GM19099 (cell line): ENCODE results near the gene LRMDA.

ENCODE experiments used
- POLR2A ChIP-seq: IDR thresholded peaks from 3 replicates; pipeline ENCODE4 v1.6.1; 2011; ENCODE audit warnings: low read depth; ENCODE audit not compliant: insufficient read length; ENCODE audit errors: extremely low read depth

LRMDA gene

DNA sequence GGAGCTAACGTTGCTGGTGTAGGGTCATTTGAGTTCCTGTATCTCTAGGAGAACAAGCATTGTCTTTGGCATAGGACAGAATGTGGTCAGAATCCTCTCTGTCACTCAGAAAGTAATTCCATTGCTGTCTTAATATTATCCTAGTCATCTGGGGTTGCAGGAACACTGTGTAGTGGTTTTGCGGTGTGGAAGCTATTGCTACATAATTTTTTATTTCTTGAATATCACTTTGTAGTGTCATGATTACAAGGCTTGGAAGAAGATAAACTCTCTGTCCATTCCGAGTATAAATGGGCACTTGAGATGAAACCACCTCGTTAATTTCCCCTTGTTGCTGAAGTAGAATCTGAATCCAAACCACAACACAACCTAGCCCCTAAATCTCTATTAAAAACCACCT, 919.2 kb downstream of the LRMDA start:
- TF ChIP-seq POLR2A: no peak

DNA sequence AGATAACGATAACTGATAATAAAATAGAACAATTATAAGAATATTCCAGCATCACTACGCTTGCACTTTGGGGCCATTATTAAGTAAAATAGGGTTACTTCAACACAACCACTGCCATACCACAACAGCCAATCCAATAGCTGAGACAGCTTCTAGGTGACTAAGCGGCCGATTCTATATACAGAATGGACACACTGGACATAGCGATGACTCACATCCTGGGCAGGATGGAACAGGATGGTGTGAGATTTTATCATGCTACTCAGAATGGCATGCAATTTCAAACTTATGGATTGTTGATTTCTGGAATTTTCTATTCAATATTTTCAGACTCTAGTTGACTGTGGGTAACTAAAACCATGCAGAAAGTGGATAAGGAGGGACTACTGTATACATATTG, 920.9 kb downstream of the LRMDA start:
- TF ChIP-seq POLR2A: no peak

DNA sequence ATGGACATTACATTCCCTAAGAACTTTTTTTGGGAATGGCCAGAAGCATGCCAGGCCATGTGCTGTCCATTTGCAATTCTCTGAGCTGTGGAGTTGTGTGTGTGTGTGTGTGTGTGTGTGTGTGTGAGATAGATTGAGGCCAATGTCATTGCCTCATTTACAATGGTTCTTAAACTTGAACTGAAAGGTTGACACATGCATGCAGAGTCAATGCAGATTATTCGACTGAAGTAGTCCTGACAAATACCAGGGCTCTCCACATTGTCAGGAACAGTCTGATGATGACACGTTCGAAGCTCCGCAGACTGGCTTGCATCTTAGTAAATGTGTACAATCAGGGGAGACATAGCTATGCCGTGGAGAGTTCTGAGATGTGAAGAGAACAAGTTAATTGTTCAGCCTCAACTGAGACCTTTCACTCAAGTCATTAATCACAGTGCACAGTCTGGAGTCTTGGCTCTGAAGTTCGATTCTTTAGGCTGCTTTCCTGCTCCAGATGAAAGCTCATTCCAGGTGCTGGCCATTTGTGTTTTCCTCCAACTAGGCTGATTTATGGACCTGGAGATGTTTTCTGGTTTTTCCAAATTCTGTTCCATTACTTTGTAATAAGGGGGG, 921.9 kb downstream of the LRMDA start:
- no peak for TF ChIP-seq POLR2A

DNA sequence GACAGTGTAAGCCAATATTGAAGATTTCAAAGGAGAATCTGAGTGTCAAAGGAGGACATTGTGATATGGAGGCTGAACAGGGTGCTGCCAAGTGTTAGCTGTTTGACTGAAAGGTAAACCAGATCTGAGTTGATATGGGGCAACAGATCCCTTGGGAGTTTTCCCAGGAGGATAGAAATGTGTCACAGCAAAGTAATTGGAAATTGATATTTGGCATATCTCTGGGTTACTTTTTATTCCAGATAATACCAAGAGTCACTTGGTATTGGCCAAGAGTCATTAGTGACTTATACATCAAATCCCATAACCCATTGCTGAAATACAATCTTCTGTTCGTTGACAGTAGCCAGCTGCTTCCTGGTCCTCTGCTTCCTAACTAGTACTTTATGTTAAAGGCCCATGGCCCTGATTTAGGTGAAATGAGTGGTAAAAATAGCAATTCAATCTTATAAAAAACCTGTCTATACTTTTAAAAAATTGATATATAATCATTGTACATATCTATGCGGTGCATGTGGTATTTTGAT, 922.9 kb downstream of the LRMDA start:
- no peak for TF ChIP-seq POLR2A

DNA sequence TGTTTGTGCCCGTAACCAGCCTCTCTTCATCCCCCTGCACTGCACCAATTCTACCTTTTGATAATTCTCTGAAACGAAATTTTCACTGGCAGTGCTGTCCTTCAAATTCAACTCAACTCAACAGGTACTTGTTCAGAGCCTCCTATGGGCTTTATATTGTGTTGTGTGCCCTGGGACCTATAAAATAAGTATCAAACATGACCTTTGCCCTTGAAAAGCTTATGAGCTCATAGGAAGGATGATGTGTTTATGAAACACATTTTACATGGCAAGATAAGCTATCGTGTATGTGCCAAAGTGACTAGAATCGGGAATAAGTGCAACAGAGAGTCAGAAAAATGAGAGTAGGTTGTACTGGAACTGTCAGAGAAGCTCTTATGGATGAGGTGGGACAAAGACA, 923.5 kb downstream of the LRMDA start:
- no peak for TF ChIP-seq POLR2A

DNA sequence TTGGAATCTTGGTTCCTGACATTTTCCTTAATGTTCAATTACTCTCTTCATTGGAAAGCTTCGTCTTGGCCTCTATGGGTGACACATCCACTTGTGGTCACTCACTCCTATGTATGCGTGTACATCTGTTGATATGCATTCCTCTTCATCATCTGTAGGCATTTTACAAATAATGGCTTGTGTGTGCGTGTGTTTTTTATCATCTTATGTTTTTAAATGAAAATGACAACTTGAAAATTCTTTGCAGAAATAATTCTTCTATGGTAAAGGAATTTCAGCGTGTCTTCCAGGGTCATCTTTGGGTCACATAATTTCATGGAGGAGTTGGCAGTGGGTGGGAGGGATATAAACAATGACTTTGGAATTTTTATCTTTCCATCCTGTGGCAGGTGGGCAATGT, 925.1 kb downstream of the LRMDA start:
- TF ChIP-seq POLR2A: no peak

DNA sequence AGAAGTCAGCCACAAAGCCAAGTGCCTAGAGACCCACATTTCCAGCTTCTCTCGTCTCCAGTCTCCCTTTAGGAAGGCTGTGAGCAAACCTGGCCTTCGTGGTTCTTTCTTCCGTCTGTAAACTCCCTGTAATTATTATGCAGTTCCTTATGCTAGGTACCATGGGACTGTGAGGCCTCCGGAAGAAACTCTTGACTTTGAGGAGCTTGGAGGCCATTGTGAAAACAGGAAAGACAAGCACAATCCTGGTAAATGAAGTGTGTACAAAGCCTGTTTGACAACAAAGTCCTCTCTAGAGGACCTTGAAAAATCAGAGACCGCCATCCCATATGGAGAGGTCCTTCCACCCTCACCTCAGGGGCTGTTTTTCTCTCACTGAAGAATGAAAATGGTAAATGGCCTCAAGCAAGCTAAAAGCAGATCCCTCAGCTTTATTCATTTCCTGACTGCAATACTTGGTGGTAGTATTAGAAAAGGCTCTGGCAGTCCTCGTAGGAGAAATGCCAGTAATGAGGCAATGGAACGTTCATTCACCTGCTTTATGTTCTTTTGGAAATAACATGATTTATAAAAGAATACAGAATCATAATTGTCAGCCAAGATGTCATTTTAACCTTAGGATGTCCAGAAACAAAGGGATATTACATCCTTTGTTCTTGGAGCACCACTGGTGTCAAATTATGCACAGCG, 926.4 kb downstream of the LRMDA start:
- TF ChIP-seq POLR2A: no peak

DNA sequence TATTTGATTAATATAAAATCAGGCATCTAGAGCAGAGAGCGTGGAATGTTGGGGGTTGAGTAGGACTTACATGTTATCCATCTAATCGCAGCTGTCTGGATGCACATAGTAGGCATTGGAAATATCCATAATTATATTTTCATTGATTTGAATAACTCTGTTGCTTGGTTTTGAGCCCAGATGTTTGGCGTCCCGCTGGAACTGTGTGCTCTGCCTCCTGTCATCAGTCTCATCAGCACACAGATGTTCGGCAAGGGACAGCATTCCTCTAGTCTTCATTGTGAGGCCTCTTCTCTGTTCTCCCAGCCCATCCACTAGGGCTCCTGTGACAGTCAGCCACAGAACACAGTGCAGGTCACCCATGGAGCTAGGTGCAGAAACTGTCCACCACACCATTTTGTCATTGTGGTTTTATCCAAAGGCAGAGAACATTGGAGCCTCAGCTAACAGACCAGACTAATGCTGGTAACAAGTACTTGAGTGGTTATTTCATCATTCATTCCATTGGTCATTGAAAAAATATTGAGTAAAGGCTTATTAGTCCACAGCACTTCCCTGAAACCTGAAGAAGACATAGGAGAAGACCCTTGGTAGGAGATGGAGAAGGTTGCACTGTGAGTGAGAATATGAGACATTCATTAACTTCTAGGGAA, 927.4 kb downstream of the LRMDA start:
- no peak for TF ChIP-seq POLR2A

DNA sequence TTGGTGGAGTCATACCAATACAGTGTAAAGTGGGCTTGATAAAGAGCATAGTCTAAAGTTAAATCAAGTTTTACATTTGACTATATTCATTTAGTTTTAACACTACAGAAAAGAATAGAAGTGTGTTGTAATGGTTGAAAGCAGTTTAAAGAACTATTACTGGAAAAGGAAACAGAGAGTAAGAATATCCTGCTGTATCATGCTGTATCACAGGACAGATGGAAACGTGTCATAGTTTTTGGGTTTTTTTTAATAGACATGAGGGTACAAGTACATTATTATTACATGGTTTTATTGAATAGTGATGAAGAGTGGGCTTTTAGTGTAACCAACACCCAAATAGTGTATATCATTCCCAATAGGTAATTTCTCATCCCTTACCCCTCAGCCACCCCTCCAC, 944.3 kb downstream of the LRMDA start:
- no peak for TF ChIP-seq POLR2A

DNA sequence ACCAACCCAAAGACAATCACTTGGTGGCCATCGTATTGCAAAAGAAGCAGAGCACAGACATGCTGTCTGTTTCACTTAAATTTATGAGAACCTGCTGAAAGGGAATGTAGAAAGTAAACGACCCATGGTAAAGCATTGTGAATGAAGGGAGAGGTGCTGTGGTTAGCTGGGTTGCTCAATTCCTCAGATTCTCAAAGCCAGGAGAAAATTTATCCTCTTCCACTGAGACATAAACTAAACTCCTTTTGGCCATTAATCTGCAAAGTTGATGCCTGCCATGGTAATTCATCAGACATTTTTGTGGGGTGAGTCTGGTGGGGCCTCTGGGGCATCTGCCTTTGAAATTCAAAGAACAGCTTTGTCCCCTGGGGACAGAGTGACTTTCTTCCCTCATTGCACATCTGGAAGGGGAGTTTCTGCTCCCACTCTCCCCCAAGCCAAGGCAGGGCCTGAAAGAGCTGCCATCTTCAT, 951.0 kb downstream of the LRMDA start:
- TF ChIP-seq POLR2A: no peak

DNA sequence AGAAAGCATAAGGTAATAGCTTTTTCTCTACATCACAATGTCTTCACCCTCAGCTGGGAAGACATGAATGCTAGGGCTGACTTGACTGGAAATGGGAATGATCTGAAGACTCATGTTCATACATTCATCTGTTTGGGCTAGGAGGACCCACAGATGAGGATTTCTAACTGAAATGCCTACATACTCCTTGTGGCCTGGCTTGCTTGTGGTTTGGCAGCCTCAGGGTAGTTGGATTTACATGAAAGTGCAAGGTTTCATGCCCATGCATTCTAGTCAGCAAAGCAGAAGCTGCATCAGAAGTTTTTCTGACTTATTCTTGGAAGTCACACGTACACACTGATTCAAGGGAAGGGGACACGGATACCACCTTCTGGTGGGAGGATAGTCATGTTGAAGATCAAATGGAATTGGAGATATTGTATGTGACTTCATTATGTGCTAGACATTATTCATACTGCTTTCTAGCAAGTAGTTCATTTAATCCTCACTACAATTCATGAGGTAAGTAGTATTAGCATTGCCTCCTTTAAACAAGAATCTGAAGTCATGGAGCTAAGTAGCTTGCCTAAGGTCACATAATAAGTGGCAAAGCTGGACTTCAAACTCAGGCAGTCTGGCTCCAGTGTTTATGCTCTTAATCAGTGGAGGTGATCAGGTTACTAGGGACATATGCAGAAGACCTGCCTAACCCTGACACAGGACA, 957.0 kb downstream of the LRMDA start:
- TF ChIP-seq POLR2A: no peak

DNA sequence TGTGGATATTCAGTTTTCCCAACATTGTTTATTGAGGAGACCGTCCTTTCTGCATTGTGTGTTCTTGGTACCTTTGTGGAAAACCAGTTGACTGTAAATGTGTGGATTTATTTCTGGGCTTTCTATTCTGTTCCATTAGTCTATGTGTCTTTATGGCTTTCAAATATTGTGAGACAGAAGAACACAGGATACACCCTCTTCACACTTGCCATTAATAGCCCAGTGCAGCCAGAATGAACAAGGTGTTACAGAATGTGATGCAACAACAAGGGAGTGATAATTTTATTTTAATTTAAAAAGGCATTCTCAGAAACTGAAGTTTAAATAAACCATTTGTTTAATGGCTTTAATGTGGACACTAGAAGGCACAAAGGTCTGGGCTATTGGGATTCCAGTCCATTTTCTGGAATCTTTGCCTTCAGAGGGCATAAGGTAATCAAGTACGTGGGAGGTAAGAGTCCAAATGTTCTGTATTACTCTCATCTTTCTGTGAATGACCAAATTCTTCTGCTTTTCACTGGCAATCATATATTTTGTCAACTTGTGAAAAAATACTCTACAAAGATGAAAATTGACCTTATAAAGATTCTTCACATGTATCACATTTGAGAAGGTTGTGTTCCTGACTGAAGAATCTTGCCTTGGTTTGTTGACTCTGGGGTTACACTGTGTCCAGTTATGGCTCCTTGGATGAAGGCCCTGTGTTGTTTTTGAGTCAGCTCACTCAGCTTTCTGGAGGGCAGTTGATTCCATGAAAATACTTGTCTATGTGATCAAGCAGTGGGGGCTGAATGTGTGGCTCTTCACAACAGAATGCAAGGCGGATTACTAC, 962.7 kb downstream of the LRMDA start:
- TF ChIP-seq POLR2A: no peak

DNA sequence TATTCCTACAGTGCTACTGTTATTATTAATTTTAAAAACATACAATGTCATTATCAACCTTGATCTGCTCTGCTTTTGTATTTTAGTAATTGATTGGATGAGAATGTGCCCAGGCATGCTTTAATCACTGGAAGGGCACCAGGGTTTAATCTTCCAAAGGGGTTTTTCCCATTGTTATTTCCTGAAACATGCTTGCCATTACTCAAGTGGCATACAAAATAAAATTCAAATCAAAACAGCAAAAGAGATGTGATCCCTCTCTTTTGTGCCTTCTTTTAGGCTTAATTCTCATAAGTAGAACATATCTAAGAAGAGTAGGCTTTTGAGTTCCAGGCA, 963.3 kb downstream of the LRMDA start:
- no peak for TF ChIP-seq POLR2A

DNA sequence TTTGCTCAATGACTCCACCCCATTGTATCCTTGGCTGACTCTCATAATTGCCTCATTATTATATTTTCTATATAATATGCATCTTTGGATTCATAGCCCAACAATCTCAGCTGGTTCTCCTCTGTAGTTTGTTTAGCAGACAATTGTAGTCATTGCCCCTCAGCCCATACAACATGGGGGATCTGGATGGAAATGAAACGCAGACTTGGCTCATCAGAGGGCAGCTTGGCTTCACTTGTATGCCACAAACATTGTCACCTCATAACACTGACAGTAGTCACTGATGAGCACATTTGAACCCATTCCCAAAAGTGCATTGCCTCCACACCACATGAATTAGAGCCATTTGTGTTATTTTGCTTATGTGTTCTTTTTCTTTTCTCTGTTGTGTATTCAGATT, 963.8 kb downstream of the LRMDA start:
- TF ChIP-seq POLR2A: no peak

DNA sequence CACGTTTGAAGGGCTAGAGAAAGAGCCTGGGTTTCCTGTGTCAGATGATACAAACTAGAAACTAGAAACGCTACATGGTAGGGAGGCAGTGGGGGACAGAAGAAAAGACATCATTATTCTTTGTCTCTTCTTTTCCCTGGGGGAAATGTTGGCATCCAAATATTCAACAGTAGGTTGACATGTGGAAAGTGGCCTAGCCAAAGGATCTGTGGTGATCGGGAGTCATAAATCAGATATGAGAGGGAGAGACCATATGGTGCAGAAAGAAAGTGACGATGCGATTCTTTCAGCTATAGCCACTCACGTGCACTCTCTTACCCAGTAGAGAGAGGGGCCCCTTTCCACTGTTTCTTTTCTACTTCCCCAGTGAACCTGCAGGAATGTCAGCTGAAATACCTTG, 964.7 kb downstream of the LRMDA start:
- TF ChIP-seq POLR2A: no peak
